ENCODE results near the gene USHBP1.

- no peak for TF ChIP-seq YY1 (IDR thresholded peaks at IDR 0.05; ENCODE audit: insufficient read depth, insufficient read length)
- TF ChIP-seq ZNF274 (IDR thresholded peaks at IDR 0.05; ENCODE audit: low read depth, low read length) = no peak
These were observed 57.6 kb downstream of the USHBP1 start for GRCh38 chr19:17206736-17207581.

All from NT2/D1 (cell line).